HCT116 (cell line): ENCODE data around the gene ZBTB37. TPM values are rescaled to one million over a fixed set of nuclear protein-coding genes. Genes with fewer than 3 reads are reported as not detected.

Source experiments
- ATAC-seq: fragments of 200-7000 bp; cut with Tn5 transposase; 2 replicates; pipeline ENCODE4 v1.9.1; 2020; ENCODE audit warnings: mild to moderate bottlenecking, moderate library complexity
- BruUV-seq: library from RNA; stranded (reverse); fragments of 400-500 nt; replicated peaks from 2 replicates; lab custom pipeline; 2021; lab: Mats Ljungman, UMichigan
- CTCF ChIA-PET: fragments of 300-600 bp; sonication (Branson Sonifier 250); formaldehyde crosslinking; loops from one replicate; lab custom pipeline; 2021; ENCODE audit warnings: antibody characterized with exemption; lab: Charles Lee
- POLR2A ChIA-PET: fragments of 300-600, 350-600 bp; sonication (Branson Sonifier 250); formaldehyde crosslinking; loops from one replicate; lab custom pipeline; 2021; ENCODE audit warnings: antibody characterized with exemption; lab: Charles Lee
- RAD21 ChIA-PET, 2 experiments: fragments of 300-600 bp; sonication (Branson Sonifier 250); formaldehyde crosslinking; loops; one replicate each; lab custom pipeline; 2023; ENCODE audit warnings: low total read pairs in 2 of 2; ENCODE audit not compliant: uncharacterized antibody in 2 of 2, unreplicated experiment in 2 of 2, low non-redundant PET in 1 of 2; lab: Charles Lee
- DNase-seq: peaks from one replicate; pipeline ENCODE4 v3.0.0-alpha.2; 2010; ENCODE audit warnings: low read depth, low spot score
- H2AFZ ChIP-seq: fragments of 200-600 bp; shearing (Covaris generic), sonication (generic); 2 replicates; pipeline ENCODE4 v1.6.1; 2017; ENCODE audit warnings: low read depth, mixed run types, mixed read lengths, antibody characterized with exemption, low read length; ENCODE audit not compliant: poor library complexity, severe bottlenecking
- H3K27ac ChIP-seq: 2 replicates; pipeline ENCODE4 v1.5.1; 2012; ENCODE audit warnings: low read depth, low read length
- H3K27me3 ChIP-seq: fragments of 200-600 bp; sonication (generic); 2 replicates; pipeline ENCODE4 v1.6.1; 2016; ENCODE audit warnings: mixed run types, low read length, mixed read lengths; ENCODE audit not compliant: insufficient read depth
- H3K36me3 ChIP-seq, 2 experiments: fragments of 200-500 bp in 1 of 2; fragments of 200-600 bp in 1 of 2; sonication (Bioruptor generic) in 1 of 2; sonication (generic) in 1 of 2; 2 replicates each; pipeline versions ENCODE4 v1.5.1 to v1.6.1; 2014 to 2016; ENCODE audit warnings: low read length in 2 of 2, inconsistent platforms in 1 of 2, mixed read lengths in 1 of 2, mixed run types in 1 of 2; ENCODE audit not compliant: insufficient read depth in 2 of 2, control insufficient read depth in 1 of 2
- H3K4me1 ChIP-seq, 2 experiments: fragments of 200-600 bp in 1 of 2; sonication (generic) in 1 of 2; 2 replicates each; pipeline versions ENCODE4 v1.5.1 to v1.6.1; 2012 to 2017; ENCODE audit warnings: low read length in 2 of 2, inconsistent platforms in 1 of 2, mild to moderate bottlenecking in 1 of 2, mixed read lengths in 1 of 2, mixed run types in 1 of 2, moderate library complexity in 1 of 2; ENCODE audit not compliant: insufficient read depth in 2 of 2, control insufficient read depth in 1 of 2
- H3K4me2 ChIP-seq: fragments of 200-600 bp; sonication (generic); 2 replicates; pipeline ENCODE4 v1.6.1; 2017; ENCODE audit warnings: mixed run types, low read length, mixed read lengths
- H3K4me3 ChIP-seq, 2 experiments: fragments of 200-600 bp in 1 of 2; sonication (generic) in 1 of 2; replicated peaks in 1 of 2; 2 replicates each; pipeline ENCODE4 v1.5.1; 2011 to 2016; ENCODE audit warnings: low read length in 2 of 2, control low read depth in 1 of 2, low read depth in 1 of 2, mild to moderate bottlenecking in 1 of 2, mixed read lengths in 1 of 2, mixed run types in 1 of 2
- H3K79me2 ChIP-seq: fragments of 200-600 bp; sonication (generic); 2 replicates; pipeline ENCODE4 v1.6.1; 2017; ENCODE audit warnings: mild to moderate bottlenecking, mixed run types, low read length, moderate library complexity, mixed read lengths; ENCODE audit not compliant: insufficient read depth
- H3K9ac ChIP-seq: fragments of 200-600 bp; sonication (generic); 2 replicates; pipeline ENCODE4 v1.6.1; 2016; ENCODE audit warnings: low read length, mixed read lengths
- H3K9me2 ChIP-seq: fragments of 200-600 bp; sonication (generic), shearing (Covaris generic); 2 replicates; pipeline ENCODE4 v1.6.1; 2017; ENCODE audit warnings: mixed run types, mild to moderate bottlenecking, moderate library complexity; ENCODE audit not compliant: insufficient read depth
- H3K9me3 ChIP-seq, 2 experiments: fragments of 200-500 bp in 1 of 2; fragments of 200-600 bp in 1 of 2; sonication (Bioruptor generic) in 1 of 2; sonication (generic) in 1 of 2; 2 replicates each; pipeline ENCODE4 v1.6.1; 2014 to 2017; ENCODE audit warnings: low read length in 2 of 2, mixed read lengths in 2 of 2, inconsistent platforms in 1 of 2, low read depth in 1 of 2, mild to moderate bottlenecking in 1 of 2, mixed run types in 1 of 2, moderate library complexity in 1 of 2; ENCODE audit not compliant: control insufficient read depth in 1 of 2, insufficient read depth in 1 of 2
- H4K20me1 ChIP-seq: fragments of 200-600 bp; sonication (generic), shearing (Covaris generic); 2 replicates; pipeline ENCODE4 v1.6.1; 2017; ENCODE audit warnings: mixed run types, mild to moderate bottlenecking, moderate library complexity; ENCODE audit not compliant: insufficient read depth
- CBX3 ChIP-seq: IDR thresholded peaks from 2 replicates; pipeline ENCODE4 v1.6.1; 2012; ENCODE audit warnings: low read depth
- EZH2 ChIP-seq: fragments of 200-600 bp; sonication (generic); IDR thresholded peaks from 2 replicates; pipeline ENCODE4 v1.6.1; 2017; ENCODE audit warnings: antibody characterized with exemption, mixed run types
- EZH2phosphoT487 ChIP-seq: fragments of 200-600 bp; IDR thresholded peaks from 2 replicates; pipeline ENCODE4 v1.6.1; 2018; ENCODE audit warnings: antibody characterized with exemption, borderline replicate concordance
- POLR2A ChIP-seq: IDR thresholded peaks from 2 replicates; pipeline ENCODE4 v1.7.0; 2011; ENCODE audit warnings: borderline replicate concordance; ENCODE audit not compliant: insufficient read depth, insufficient read length; ENCODE audit errors: extremely low read depth
- POLR2AphosphoS5 ChIP-seq: IDR thresholded peaks from 2 replicates; pipeline ENCODE4 v1.6.1; 2011; ENCODE audit warnings: mild to moderate bottlenecking, low read depth, low read length, moderate library complexity
- SP1 ChIP-seq: IDR thresholded peaks from 2 replicates; pipeline ENCODE4 v1.6.1; 2012; ENCODE audit warnings: low read depth
- YY1 ChIP-seq: IDR thresholded peaks from 2 replicates; pipeline ENCODE4 v1.6.1; 2011; ENCODE audit warnings: low read length, low read depth, moderate library complexity, mild to moderate bottlenecking; ENCODE audit not compliant: insufficient replicate concordance; ENCODE audit errors: extremely low read depth
- ZBTB33 ChIP-seq: IDR thresholded peaks from 2 replicates; pipeline ENCODE4 v1.6.1; 2011; ENCODE audit warnings: mild to moderate bottlenecking, low read length, moderate library complexity; ENCODE audit not compliant: insufficient replicate concordance; ENCODE audit errors: extremely low read depth
- intact Hi-C: fragments of 100-400 bp; cut with micrococcal nuclease; formaldehyde crosslinking; loops from 2 replicates; pipeline ENCODE4 v1.10.0; 2022
- total RNA-seq: library from RNA; stranded (reverse); gene quantifications from one replicate; pipeline ENCODE4 v1.2.1, GENCODE V29; 2021; ENCODE audit not compliant: unreplicated experiment

The ZBTB37 gene
- total RNA-seq, 1 experiment from 2014 or later: 9.5 TPM

DNA sequence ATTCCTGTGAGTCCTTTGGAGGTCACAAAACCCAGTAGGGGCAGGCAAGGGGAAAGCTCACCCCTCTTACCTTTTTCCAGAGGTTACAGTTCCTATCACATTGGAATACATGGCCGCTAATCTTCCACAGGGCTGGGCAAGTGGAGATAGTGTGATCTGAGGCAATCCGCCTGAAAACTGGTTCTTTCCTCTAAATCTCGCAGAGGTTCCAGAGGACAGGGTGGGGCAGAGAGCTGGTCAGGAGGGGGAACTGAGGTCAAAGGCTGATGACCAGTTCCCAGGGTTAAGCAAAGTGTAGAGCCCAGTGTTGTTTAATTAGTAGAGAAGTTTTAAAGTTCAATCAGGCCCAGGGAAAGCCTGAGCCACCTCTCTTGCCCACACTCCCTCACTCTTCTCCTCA, 49.0 kb downstream of the ZBTB37 start, which contains the start of gene SERPINC1:
Gene SERPINC1 (minus strand): TSS at position 179 of the 400 bp plus-strand sequence. CDS start 68 bp downstream, at position 111.
- RAD21 ChIA-PET: no interaction called here
- Histone ChIP-seq H3K36me3 (no peaks in the 10 kb centered on the region), H3K9me3 (no peaks in the 10 kb centered on the region), H3K27me3 (no peaks in the 10 kb centered on the region), H3K4me3 (no peak within 1 kb of the TSS), H4K20me1 (no peaks in the 10 kb centered on the region), H2AFZ (no peak within 1 kb of the TSS), H3K4me2 (no peak within 1 kb of the TSS), H3K79me2 (no peaks in the 10 kb centered on the region), H3K9ac (no peak within 1 kb of the TSS), H3K9me2 (no peaks in the 10 kb centered on the region), H3K27ac (no peak within 1 kb of the TSS), H3K4me1 (no peaks in the 10 kb centered on the region)
- intact Hi-C loops: no loop called here
- POLR2A ChIA-PET: no interaction called here
- no peak for ATAC-seq
- TF ChIP-seq YY1 (no peak), SP1 (no peak), EZH2 (no peak), CBX3 (no peak), ZBTB33 (no peak), POLR2A (no peak), EZH2phosphoT487 (no peak), POLR2AphosphoS5 (no peak)
- no TSS peak for BruUV-seq
- DNase-seq: no peak
- CTCF ChIA-PET: no interaction called here
